HS-5 (cell line): ENCODE measurements around the gene CAPN2.
A peak's percentile ranks its signal among the peaks of the same experiment; 100 is the strongest.
"Not testable (repeated sequence)": the region's sequence is repeated elsewhere in the genome, so short reads cannot be mapped to it uniquely, and the experiment has no call there.

Source experiments
- DNase-seq: peaks from one replicate; pipeline ENCODE4 v3.0.0-alpha.2; 2012; ENCODE audit warnings: low read depth

The CAPN2 gene

DNA sequence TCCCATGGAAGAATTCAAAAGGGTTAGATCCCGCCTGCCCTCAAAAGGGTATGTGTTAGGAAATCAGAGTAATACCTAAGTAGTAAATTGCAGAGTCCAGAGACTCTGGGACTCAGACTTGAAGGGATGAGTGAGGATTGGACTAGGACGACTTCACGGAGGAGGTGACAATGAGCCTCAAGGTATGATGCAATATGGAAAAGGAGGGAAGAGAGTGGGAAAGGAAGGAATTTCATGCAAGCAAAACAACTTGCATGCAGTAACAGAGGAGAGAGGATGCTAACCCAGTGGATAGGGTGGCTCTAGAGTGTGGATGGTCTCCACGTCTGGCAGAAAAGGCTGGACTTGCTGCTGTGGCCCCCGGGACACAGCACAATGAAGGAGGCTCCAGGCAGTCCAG is 4.8 kb downstream of the CAPN2 start:
- DNase-seq = no peak

DNA sequence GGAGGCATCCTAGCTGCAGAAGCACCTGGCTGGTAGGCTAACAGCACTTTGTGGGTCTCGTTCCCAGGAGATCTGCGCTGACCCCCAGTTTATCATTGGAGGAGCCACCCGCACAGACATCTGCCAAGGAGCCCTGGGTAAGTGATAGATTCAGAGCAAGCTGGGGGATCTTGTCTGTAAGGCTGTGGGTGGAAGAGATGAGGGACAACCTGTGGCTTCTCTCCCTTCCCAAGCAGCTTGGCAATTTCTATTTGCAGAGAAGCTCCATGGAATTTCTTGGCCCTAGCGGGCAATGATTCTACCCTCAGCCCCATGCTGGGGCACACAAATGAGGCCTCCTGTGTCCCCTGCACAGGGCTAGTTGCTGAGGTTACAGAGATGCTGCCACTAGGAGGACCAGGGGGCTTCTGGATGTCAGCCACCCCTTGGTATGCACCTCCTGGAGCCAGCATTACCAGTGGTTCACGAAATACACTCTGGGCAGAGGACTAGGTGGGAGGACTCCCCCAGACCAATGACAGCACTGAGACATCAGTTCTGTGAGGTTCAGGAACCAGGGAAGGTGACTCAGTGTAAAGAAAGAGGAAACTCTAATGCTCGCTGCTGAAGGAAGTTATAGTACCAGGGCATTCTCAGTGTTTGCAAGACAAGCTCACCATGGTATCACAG is 5.5 kb downstream of the CAPN2 start:
- DNase-seq = no peak

DNA sequence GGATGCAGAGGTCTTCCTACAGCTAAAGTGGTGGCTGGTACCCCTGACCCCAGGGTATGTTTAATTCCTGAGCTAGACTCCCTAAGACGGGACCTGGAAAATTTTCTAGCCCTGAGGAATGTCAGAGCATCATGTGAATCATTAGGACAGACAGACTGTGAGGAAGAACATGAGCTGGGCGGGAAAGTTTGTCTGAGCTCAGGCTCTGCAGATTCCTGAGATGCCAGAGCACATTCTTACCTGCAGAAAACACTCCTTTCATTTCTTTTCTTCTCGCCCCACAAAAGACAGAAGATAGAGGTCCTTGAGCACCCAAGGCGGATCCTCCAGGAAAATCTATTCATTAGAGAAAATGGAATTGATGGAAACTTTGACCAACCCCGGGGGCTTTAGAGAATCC is 6.5 kb downstream of the CAPN2 start:
- no peak for DNase-seq

DNA sequence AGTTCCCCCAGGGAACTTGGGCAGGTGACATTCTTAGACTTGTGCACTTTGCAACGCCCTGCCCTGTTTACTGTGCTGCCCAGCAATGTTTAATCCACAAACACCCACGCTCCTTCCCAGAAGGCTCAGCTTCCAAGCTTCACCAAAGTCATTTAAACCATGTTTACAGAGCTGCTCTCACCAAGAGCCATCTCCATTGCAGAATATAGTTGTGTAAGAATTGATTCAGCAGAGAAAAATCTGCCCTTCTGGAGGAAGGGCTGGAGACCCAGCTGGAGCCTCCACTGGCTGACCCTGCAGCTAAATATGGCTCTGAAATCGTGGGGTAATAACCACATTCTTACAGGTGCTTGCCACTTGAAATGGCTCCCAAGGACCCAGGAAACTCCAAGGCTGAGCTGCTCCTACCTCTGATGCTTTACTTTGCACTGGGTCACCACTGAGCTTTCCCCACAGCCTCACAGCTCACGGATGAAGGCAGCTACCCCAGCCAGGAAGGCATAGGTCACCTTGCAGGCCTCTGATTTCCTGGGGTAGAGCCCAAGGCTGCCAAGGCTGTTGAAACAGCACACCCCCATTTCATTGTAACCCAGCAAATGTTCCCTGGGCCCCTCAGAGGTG is 8.7 kb downstream of the CAPN2 start:
- no peak for DNase-seq

DNA sequence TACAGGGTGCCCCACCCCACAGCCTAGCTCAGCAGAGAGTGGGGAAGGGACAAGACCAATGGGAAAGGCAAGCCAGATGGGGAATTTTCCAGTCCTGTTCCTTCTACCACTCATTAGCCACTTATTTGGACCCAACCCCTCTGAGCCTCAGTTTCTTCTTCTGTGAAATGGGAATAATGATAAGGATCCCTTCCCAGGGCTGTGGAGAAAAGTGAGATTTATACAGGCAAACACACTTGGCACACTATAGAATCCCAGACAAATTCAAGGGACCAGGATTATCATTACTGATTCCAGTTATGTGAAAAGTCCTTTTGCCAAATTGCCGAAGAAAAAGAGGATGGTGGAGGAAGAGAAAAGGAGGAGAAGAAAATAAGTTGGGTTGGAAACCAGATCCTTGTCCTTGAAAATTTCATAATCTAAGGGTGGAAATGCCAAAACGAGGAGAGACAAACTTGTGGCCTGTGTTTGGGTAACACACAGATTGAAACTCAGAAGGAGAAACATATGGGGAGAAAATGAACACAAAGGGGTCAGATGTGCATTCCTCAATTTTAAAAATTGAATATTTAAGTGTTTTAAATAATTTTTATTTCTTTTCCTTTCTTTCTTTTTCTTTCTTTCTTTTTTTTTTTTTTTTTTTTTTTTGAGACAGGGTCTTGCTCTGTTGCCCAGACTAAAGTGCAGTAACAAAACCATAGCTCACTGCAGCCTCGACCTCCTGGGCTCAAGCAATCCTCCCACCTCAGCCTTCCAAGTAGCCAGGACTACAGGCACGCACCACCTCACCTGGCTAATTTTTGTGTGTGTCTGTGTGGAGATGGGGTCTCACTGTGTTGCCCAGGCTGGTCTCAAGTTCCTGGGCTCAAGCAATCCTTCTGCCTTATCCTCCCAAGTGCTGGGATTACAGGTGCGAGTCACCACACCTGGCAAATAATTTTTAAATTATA is 9.6 kb downstream of the CAPN2 start:
- no peak for DNase-seq

DNA sequence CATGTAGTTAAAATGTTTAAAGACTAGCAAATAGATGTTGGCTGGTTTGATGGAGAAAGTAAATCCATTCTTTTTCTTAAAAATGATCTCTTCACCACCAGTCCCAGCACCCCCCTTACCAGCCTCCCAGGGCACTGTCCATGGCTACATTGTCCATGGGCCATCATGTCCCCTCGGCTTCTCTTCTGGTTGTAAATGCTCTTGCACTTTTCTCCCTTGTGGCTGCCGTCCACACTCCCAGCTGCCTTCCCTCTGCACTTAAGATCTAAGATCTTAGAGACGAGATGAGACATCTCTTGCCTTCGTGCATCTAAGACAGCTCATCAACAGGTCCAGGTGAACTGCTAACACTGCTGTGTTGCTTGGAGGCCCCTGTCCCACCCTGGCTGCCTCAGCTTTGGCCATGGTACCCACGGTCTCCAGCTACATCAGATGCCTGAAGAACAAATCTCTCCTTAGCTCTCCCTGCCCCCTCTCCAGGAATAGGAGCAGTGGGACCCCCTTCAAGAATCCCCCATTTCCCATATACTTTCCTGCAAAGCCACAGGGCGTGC is 11.1 kb downstream of the CAPN2 start:
- no peak for DNase-seq

DNA sequence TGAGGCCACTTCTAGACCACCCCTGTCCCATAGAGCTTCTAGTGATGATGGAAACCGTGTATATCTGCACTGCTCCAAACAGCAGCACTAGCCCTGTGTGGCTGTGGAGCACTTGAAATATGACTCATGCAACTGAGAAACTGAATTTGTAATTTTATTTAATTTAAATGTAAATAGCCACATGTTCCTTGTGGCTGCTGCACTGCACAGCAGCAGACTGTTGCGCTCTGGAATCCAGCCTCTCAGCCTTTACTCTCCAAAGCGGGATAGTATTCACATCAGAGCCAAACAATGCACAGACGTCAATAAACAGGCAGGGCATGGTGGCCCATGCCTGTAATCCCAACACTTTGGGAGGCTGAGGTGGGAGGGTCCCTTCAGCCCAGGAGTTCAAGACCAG is 12.0 kb downstream of the CAPN2 start:
- no peak for DNase-seq

DNA sequence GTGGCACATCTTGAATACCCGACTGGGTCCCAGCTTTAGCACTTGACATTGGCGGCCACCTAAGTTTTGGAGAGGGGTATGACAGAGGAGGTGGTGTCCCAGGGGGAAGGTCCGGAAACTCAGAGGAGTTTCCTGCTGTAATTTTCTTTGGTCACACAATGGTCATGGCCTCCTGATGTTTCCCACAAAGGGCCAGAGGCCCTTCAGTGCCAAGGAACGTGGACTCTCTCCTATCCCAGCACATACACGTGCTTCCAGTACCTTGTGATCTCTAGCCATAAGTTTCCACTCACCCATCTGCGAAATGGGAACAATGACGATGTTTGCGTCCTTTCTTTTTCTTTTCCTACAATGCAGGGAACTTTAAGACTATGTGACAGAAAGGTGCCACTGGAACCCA is 13.2 kb downstream of the CAPN2 start:
- DNase-seq = no peak

DNA sequence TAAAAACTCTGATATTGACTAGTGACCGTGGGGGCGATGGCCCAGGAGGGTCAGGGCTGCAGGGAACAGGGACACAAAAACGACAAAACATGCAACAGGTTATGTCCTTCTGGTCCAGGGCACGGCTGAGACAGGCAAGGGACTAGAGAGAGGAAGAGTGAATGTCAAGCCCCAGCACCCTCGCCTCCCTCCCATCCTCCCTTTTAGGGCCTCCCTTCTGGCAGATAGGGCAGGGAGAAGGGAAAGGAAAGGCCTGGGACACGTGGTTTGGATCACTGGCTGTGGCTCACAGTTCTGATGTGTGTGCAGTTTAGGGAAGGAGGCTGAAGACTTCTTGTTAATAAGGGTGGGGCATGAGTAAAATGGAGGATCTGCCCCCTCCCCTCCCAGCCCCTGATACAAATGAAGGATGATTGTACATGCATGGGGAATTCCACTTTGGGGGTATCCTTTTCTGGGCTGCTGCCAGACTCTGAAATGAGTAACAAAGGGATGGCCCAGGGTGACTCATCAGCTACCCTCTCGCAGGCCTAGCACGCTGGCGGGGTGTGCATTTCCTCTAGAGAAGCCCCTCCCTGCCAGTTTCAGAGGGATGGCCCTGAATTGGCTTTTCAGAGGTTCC is 14.2 kb downstream of the CAPN2 start:
- peak; percentile 97 for DNase-seq

DNA sequence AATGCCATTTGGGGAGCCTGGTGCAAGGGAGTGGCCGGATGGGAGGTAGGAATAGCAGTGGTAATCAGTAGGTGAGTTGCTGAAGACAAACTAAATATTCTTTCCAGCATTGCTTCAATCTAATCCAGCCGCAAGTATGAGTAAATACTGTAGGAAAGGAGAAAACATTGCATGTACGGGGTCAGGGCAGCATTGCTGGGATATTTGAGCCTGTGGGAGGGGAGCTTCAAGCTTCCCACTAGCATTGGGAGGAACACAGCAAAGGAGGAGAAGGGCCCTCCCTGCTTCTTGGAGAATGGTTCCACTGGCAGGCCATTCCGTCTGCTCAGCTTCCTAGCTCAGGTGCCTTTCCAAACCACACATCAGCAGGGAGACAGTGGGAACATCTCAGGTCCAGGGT is 15.2 kb downstream of the CAPN2 start:
- DNase-seq = no peak

DNA sequence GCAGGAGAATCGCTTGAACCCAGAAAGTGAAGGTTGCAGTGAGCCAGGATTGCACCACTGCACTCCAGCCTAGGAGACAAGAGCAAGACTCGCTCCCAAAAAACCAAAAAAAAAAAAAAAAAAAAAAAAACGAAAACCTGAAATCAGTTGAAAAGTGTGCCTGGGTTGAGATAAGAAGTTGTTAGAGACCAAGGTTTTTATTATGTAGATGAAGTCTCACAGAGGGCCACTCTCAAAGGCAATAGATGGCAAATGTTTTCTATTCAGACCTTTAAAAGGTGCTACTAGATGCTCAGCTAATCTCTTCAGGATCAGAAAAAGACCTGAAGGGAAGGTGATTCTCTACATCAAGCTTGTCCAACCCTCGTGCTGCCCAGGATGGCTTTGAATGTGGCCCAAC is 17.6 kb downstream of the CAPN2 start:
- DNase-seq = no peak

DNA sequence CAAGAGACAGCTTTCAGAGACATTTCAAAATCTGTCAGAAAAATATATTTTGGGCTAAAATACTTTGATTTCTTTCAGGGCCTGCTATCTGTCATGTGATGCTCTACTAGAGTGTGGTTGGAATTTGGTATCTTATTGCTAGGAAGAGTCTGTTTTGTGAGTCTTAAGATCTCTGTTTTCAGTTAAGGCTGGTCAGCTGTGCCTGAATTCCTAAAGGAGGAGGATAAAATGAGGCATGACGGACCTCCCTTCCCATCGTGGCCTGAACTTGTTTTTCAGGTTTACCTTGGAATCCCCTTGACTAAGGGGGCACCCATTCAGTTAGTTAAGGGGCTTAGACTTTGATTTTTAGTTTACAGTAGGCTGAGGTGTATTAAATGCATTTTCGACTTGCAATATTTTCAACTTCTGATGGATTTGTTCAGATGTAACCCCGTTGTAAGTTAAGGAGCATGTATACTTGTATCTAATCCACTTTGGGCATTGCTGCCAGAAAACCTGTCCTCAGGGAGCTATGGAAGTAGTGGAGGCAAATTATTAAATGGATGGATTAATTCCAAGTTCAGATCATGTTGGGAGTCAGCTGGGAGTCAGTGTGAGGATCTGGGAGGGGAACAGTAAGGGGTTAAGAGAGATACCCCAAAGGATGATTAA is 18.3 kb downstream of the CAPN2 start:
- no peak for DNase-seq

DNA sequence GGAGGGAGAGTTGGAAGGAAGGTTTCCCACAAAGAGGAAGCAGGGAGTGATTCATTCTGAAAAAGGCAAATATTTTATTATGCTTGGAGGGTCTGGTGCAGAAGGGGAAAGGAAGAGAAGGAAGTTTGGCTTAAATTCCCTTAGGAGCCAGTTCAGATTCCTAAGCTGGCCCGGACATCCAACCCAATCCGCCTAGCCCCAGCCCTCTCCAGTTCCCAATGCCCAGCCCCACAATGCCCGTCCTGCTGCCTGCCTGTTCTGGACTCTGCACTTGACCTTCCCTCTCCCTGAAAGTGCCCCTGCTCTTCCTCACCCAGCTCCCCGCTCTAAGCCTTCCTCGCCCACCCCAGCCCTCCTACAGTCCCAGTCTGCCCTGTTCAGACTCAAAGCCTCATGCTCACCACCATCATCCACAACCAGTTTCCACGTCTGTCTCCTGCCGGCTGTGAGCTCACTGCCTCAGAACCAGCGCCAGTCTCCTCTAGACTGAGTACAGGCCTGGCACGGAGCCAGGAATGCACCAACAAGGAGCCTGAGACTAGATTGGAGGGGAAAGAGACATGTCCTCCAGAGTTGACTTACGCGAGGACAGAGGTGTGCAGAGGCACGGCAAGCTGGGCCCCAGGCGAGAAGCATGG is 18.9 kb downstream of the CAPN2 start:
- no peak for DNase-seq

DNA sequence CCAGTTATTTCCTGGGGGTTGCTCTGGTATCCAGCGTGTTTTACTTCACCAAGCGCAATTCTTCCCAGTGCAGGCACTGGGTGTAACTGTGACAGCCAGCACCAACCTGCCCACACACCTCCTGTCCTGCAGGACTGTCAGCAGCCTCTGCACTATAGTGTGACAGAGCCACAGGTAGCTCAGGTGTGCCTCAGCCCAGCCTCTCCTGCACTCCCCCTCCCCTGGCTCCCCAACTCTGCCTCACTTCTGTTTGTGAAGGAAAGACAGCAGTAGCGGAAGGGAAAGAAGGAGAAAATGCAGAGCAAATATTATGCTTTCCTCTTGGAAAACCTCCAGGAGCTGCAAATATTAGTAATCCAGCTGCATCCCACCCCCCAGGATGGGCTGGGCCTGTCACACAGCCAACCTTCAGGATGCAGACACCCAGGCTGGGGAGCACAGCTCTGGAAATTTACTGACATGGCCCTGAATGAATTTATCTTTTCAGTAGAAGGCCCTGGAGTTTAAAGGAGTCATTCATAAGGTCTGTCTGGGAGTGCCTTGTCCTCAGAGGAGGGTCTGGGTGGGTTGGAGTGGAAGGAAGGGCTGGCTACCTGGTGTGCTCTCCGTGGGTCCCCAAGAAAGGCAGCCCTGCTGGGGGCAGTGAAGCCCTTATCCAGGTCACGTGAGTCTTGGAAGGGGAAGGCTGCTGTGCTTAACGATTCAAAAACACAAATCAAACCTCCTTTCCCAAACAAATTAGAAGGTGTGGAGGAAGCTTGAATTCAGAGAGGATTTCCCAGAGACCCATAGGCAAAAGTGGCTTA is 20.9 kb downstream of the CAPN2 start:
- DNase-seq = no peak

DNA sequence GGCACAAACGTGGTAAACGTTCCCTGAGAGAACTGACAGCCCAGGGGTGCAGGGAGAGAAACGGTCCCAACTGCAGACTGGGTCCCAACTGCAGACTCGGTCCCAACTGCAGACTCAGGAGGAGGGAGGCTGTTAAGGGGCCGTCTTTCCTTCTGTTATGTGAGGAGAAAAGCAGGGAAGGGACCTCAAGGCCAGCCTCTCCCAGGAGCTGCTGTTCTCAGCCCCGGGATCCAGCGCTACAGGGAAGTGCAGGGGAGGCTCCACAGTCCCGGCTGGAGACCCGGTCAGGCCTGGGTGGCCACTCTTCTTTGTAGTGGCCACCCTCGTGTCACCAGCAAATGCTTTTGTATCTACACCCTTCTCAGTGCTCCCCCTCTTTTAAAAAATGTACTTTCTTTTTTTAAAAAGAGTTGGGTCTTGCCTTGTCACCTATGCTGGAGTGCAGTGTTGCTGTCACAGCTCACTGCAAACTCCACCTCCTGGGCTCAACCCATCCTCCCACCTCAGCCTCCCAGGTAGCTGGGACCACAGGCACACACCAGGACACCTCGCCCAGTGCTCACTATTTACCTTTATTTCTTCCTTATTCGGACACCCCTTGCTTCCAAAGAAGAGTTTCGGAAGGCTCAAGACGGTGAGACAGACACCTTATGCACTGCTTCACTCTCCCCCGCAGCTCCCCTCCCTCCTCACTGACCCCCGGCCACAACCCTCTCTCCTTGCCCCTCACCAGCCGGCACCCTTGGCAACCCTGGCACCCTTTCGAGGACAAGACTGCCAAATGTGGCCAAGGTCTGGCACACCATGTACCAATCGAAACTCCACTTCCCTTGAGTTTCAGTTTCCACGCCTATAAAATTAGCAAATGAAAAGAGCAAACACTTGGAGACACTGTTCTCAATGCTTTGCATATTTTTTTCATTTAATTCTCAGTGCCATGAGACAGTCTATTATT is 21.8 kb downstream of the CAPN2 start:
- no peak for DNase-seq

DNA sequence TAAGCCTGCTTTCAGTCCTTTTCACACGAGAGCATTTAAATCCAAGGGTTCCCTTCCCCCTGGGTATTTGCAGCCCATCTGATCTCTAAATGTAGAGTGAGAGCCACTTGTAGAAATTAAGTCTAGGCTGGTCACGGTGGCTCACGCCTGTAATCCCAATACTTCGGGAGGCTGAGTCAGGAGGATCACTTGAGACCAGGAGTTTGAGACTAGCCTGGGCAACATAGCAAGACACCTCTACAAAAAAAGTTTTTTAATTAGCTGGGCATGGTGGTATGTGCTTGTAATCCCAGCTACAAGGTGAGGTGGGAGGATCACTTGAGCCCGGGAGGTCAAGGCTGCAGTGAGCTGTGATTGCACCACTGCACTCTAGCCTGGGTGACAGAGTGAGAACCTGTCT is 24.3 kb downstream of the CAPN2 start:
- DNase-seq = not testable (repeated sequence)

DNA sequence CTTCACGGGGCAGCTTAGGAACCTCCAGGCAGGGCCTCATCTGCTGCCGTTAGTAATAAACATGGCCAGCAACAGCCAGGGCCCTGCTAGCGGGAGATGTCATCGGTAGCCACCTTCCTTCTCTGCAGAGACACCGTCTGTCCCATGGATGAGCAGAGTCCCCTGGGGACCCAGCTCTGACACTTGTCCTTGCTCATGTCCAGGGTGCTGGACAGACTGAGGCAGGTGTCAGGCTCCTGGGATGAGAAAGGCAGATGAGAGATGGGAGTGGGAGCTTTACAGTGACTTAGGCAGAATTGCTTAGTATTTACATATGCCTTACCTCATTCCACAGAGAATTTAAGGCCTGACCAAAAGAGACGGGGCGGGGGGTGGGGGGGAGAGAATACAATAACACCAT is 25.0 kb downstream of the CAPN2 start:
- no peak for DNase-seq

DNA sequence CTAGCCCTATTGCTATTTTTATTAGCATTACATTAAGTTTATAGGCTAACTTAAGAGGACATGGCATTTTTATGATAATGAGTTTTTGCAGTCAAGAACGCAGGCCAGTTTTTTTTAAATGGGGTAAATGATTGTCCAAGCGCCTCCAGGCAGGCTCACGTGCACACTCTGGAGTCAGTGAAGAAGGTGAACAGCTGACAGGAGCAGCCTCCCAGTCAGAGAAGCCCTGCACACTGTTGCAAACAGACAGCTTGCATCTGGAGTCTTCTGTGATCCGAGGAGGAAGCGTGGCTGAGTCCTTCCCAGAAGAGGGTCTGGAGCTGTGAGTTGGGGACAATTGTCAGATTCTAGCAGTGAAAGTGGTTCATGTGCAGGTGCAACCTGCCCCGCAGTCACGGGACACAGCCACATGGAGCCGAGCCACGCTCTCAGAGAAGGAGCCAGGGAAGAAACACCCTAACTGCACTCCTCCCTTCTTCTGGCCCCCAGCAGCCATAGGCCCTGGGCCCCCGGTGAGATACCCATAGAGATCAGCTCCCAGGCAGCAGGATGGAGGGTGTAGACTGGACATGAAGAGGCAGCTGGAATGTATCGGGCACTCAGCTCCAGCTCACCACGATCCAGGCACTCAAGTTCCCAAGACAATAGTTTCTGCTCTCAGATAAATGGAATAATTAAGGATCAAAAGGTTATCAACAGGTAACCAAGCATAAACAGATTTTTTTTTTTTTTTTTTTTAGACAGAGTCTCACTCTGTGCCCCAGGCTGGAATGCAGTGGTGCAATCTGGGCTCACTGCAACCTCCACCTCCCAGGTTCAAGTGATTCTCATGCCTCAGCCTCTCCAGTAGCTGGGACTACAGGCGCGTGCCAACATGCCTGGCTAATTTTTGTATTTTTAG is 26.4 kb downstream of the CAPN2 start:
- DNase-seq = no peak
